Measurements from ENCODE around the gene PTPRD.

The PTPRD gene

DNA sequence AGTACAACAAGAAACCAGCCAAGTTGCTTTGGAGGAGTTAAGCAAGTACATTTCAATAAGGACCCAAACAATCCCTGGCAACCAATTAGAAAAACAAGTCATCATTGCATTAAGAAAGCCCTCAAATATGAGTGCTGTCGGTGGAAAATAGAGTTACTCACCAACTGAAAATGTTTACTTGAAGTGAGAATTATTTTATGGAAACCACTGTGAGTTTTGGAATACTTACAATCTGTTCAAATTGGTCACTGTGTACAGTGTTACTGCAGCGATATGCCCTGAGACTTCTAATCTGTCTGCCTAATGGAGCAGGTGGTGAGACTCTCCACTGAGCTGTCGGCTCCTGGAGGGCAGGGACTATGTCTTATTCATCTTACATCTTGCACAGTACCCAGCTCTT is 1740.0 kb downstream of the PTPRD start:
- no peak for DNase-seq (ENCODE audit: low read depth, low spot score)
- CTCF ChIA-PET = no interaction called here
- TF ChIP-seq, protein P1, sequence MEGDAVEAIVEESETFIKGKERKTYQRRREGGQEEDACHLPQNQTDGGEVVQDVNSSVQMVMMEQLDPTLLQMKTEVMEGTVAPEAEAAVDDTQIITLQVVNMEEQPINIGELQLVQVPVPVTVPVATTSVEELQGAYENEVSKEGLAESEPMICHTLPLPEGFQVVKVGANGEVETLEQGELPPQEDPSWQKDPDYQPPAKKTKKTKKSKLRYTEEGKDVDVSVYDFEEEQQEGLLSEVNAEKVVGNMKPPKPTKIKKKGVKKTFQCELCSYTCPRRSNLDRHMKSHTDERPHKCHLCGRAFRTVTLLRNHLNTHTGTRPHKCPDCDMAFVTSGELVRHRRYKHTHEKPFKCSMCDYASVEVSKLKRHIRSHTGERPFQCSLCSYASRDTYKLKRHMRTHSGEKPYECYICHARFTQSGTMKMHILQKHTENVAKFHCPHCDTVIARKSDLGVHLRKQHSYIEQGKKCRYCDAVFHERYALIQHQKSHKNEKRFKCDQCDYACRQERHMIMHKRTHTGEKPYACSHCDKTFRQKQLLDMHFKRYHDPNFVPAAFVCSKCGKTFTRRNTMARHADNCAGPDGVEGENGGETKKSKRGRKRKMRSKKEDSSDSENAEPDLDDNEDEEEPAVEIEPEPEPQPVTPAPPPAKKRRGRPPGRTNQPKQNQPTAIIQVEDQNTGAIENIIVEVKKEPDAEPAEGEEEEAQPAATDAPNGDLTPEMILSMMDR (IDR thresholded peaks at IDR 0.05; ENCODE audit: insufficient read depth, low read length, missing control alignments) = no peak
- H3K4me3 ChIP-seq (ENCODE audit: low read depth, low read length) = no peak overlapping the region
- POLR2A ChIA-PET = no interaction called here

DNA sequence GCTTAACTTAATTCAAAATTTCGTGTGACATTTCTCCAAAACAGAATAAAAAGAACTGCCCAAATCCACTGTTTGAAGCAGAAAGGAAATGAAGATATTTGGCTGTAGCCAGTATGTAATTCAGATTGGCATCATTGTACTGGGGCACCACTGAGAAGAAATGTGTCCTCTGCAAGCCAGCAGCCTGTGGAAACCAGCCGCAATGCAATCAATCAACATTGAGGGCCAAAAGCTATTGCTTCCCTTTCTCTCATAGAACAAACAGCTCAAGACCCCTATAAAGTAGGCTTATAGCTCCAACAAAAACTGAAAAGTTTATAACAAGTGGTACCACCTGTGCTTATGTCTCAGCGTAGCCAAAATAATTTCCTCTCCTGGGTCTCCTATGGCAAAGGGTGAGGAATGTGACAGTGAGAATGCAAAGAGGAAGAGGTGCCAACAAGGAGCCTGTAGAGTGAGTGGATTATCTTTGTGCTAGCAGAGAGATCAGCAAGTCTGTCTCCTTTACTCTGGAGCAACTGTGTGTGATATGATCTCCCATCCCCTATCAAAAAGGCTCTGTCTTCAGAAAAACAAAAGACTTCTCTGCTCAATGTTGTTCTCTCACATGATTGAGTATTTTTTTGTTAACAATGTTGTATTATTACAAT is 1740.9 kb downstream of the PTPRD start:
- TF ChIP-seq, protein P1 (IDR thresholded peaks at IDR 0.05; ENCODE audit: insufficient read depth, low read length, missing control alignments) = no peak
- DNase-seq (ENCODE audit: low read depth, low spot score) = no peak
- ChIA-PET CTCF (no interaction called here), POLR2A (no interaction called here)
- H3K4me3 ChIP-seq (ENCODE audit: low read depth, low read length) = no peak overlapping the region

DNA sequence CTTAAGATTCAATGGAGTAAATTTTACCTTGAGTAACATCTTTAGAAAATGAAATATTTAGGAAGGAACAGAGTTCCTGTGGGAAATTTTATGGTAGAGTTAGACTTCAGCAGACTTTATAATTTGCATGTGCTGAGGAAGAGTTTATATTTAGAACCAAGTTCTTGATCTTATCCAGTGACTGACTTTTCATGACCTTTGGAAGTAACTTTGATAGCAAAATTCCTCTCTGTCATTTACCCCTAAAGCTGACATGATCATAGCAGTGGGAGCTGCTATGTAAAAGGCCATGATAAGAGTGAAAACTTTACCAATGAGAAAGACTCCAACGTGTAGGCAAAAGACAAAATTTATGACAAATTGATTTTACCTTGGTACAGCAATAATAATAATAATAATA is 1741.4 kb downstream of the PTPRD start:
- POLR2A ChIA-PET = no interaction called here
- TF ChIP-seq, protein P1 (IDR thresholded peaks at IDR 0.05; ENCODE audit: insufficient read depth, low read length, missing control alignments) = no peak
- CTCF ChIA-PET = no interaction called here
- DNase-seq (ENCODE audit: low read depth, low spot score) = no peak
- H3K4me3 ChIP-seq (ENCODE audit: low read depth, low read length) = no peak overlapping the region

DNA sequence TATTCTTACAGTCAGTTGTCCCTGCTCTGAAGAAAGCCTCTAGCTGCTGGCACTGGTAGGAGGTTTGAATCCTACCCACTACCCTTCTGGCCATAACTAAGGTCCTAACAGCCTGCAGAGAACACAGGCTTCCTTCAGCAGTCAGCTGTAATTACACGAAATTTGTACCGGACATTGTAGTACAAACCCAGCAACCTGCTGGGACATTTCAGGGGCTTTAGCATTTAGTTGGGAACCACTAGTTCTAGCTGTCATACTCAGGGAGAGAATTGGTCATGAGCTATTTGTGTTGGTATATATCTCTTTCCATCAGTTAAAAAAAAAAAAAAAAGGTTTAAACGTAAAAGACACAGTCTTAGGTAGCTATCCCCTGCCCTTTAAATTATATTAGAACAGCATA is 1743.0 kb downstream of the PTPRD start:
- CTCF ChIA-PET = no interaction called here
- H3K4me3 ChIP-seq (ENCODE audit: low read depth, low read length) = no peak overlapping the region
- no peak for DNase-seq (ENCODE audit: low read depth, low spot score)
- POLR2A ChIA-PET = no interaction called here
- TF ChIP-seq, protein P1 (IDR thresholded peaks at IDR 0.05; ENCODE audit: insufficient read depth, low read length, missing control alignments) = no peak

DNA sequence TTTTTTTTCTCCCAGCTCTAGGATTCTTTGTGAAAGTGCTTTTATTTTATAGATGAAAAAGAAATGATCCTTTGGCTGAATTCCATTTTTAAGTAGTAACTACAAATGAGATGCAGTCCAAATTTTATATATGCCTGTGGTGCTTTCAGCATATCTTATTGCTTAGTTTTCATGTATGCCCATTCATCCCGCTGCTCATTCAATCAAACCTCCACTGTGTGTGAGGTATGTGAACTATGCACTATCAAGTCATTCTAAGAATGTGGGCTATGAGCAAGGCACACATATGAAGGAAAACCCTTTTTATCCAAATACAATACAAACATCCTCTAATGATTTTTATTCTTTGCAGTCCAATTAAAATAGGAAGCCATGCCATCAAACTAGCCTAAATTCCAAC is 1744.2 kb downstream of the PTPRD start:
- CTCF ChIA-PET = no interaction called here
- no peak overlapping the region for H3K4me3 ChIP-seq (ENCODE audit: low read depth, low read length)
- TF ChIP-seq, protein P1 (IDR thresholded peaks at IDR 0.05; ENCODE audit: insufficient read depth, low read length, missing control alignments) = no peak
- DNase-seq (ENCODE audit: low read depth, low spot score) = no peak
- POLR2A ChIA-PET = no interaction called here

DNA sequence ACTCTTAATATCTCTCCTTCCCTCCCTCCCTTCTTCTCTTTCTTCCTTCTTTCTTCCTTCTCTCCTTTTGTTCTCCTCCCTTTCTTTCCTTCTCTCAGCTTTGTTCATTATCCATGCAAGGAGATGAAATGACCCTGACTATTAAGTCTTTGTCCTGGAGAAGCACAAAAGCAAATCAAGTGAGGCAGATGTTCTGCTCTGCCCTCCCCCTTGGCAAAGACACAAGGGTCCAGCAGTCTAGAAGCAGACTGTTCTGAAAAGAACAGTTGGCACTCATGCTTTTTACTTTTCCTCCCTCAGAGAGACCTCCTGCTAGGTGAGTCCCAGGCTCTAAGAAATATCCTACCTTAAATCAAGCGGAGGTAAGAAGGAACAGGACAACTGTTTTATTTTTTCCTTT is 1745.7 kb downstream of the PTPRD start:
- ChIA-PET CTCF (no interaction called here), POLR2A (no interaction called here)
- H3K4me3 ChIP-seq (ENCODE audit: low read depth, low read length) = no peak overlapping the region
- TF ChIP-seq, protein P1 (IDR thresholded peaks at IDR 0.05; ENCODE audit: insufficient read depth, low read length, missing control alignments) = no peak
- DNase-seq (ENCODE audit: low read depth, low spot score) = no peak

Data from AG04449 (cell line).